K562 (cell line): ENCODE data around the gene ZFAND6. TPM values are rescaled to one million over a fixed set of nuclear protein-coding genes. Genes with fewer than 3 reads are reported as not detected.

ENCODE experiments used
- ERF ChIP-seq: fragments of 450-650 bp; formaldehyde crosslinking; IDR thresholded peaks from 2 replicates; pipeline ENCODE4 v1.4.0; 2020; ENCODE audit warnings: mild to moderate bottlenecking, mixed read lengths
- FOXA1 ChIP-seq: fragments of 450-650 bp; IDR thresholded peaks from 2 replicates; pipeline ENCODE4 v1.6.1; 2016; ENCODE audit warnings: mild to moderate bottlenecking, borderline replicate concordance
- KDM4B ChIP-seq, 2 experiments: fragments of 450-650 bp in 1 of 2; sonication (generic) in 1 of 2; IDR thresholded peaks; 2 replicates each; pipeline ENCODE4 v1.6.1; 2016 to 2017; ENCODE audit warnings: borderline replicate concordance in 2 of 2, antibody characterized with exemption in 1 of 2, low read depth in 1 of 2, mild to moderate bottlenecking in 1 of 2
- MBD2 ChIP-seq: sonication (generic); IDR thresholded peaks from 2 replicates; pipeline ENCODE4 v1.6.1; 2016; ENCODE audit warnings: low read depth, borderline replicate concordance
- TAL1 ChIP-seq: fragments of 450-650 bp; IDR thresholded peaks from 2 replicates; pipeline ENCODE4 v1.6.1; 2016; ENCODE audit warnings: mild to moderate bottlenecking
- ZBTB8A ChIP-seq: fragments of 450-650 bp; IDR thresholded peaks from 2 replicates; pipeline ENCODE4 v1.6.1; 2018; ENCODE audit warnings: mild to moderate bottlenecking, moderate library complexity; ENCODE audit not compliant: partially characterized antibody
- ZNF121 ChIP-seq: sonication (generic); formaldehyde crosslinking; conservative IDR thresholded peaks from 2 replicates; pipeline ENCODE4 v1.8.0; 2022; ENCODE audit warnings: missing genetic modification reagents
- polyA plus RNA-seq, 8 experiments: library from polyadenylated mRNA; depleted of rRNA in 4 of 8; stranded (reverse) in 5 of 8; unstranded in 3 of 8; fragments of >200 nt; fragmentation: Nextera tagmentation in 2 of 8; fragmentation: Illumina TruSeq in 1 of 8; extraction: Ambion mirVana in 2 of 8; extraction: Trizol in 1 of 8; gene quantifications; 2 replicates each; pipeline versions ENCODE4 v1.2.1 to v1.2.3, GENCODE V29; 2011 to 2014; ENCODE audit warnings: inconsistent platforms in 1 of 8, missing spikeins in 1 of 8
- total RNA-seq, 7 experiments: library from RNA; depleted of rRNA in 6 of 7; stranded (reverse); fragments of >200 nt in 6 of 7; fragmentation: Illumina TruSeq in 2 of 7; extraction: Trizol in 2 of 7; gene quantifications; 2 replicates each; pipeline versions ENCODE4 v1.2.1 to v1.2.3, GENCODE V29; 2011 to 2021; ENCODE audit warnings: low replicate concordance in 1 of 7
- TF ChIP-seq, protein P1 (sequence below): fragments of 450-650 bp; IDR thresholded peaks from 2 replicates; pipeline ENCODE4 v1.6.1; 2016; ENCODE audit warnings: mild to moderate bottlenecking, moderate library complexity
- TF ChIP-seq, protein P2 (sequence below): IDR thresholded peaks from 2 replicates; pipeline ENCODE4 v1.6.1; 2016; ENCODE audit warnings: missing genetic modification characterization, missing compliant biosample characterization
- TF ChIP-seq, protein P3 (sequence below): fragments of 250-450 bp; sonication (Bioruptor Pico); IDR thresholded peaks from 2 replicates; pipeline ENCODE4 v1.4.0; 2020

The ZFAND6 gene
- total and polyA plus RNA-seq, 9 of the 15 experiments (the other 6 are each of a cell fraction or from before 2014, with no cell fraction given) = 53.9 to 206 (median 88.9) TPM

DNA sequence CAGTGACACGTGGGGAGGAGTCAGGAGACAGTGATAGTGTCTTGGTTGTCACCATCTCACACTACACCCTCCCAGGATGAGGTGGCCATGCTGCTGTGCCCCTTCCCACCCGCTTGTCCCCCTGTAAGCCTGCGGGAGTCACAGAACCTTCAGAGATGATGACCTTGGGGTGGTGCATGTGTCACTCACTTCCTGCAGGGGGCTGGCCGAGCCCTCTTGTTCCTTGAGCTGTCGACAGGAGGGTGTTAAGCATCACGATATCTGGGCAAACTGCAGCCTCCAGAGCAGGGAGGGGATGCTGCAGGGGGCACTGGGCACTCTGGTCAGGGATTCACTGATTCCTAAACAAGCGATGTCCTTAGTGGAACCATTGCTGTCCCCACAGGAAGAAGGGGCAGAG lies 121.0 kb downstream of the ZFAND6 start (continued):
- TF ChIP-seq, protein P1, sequence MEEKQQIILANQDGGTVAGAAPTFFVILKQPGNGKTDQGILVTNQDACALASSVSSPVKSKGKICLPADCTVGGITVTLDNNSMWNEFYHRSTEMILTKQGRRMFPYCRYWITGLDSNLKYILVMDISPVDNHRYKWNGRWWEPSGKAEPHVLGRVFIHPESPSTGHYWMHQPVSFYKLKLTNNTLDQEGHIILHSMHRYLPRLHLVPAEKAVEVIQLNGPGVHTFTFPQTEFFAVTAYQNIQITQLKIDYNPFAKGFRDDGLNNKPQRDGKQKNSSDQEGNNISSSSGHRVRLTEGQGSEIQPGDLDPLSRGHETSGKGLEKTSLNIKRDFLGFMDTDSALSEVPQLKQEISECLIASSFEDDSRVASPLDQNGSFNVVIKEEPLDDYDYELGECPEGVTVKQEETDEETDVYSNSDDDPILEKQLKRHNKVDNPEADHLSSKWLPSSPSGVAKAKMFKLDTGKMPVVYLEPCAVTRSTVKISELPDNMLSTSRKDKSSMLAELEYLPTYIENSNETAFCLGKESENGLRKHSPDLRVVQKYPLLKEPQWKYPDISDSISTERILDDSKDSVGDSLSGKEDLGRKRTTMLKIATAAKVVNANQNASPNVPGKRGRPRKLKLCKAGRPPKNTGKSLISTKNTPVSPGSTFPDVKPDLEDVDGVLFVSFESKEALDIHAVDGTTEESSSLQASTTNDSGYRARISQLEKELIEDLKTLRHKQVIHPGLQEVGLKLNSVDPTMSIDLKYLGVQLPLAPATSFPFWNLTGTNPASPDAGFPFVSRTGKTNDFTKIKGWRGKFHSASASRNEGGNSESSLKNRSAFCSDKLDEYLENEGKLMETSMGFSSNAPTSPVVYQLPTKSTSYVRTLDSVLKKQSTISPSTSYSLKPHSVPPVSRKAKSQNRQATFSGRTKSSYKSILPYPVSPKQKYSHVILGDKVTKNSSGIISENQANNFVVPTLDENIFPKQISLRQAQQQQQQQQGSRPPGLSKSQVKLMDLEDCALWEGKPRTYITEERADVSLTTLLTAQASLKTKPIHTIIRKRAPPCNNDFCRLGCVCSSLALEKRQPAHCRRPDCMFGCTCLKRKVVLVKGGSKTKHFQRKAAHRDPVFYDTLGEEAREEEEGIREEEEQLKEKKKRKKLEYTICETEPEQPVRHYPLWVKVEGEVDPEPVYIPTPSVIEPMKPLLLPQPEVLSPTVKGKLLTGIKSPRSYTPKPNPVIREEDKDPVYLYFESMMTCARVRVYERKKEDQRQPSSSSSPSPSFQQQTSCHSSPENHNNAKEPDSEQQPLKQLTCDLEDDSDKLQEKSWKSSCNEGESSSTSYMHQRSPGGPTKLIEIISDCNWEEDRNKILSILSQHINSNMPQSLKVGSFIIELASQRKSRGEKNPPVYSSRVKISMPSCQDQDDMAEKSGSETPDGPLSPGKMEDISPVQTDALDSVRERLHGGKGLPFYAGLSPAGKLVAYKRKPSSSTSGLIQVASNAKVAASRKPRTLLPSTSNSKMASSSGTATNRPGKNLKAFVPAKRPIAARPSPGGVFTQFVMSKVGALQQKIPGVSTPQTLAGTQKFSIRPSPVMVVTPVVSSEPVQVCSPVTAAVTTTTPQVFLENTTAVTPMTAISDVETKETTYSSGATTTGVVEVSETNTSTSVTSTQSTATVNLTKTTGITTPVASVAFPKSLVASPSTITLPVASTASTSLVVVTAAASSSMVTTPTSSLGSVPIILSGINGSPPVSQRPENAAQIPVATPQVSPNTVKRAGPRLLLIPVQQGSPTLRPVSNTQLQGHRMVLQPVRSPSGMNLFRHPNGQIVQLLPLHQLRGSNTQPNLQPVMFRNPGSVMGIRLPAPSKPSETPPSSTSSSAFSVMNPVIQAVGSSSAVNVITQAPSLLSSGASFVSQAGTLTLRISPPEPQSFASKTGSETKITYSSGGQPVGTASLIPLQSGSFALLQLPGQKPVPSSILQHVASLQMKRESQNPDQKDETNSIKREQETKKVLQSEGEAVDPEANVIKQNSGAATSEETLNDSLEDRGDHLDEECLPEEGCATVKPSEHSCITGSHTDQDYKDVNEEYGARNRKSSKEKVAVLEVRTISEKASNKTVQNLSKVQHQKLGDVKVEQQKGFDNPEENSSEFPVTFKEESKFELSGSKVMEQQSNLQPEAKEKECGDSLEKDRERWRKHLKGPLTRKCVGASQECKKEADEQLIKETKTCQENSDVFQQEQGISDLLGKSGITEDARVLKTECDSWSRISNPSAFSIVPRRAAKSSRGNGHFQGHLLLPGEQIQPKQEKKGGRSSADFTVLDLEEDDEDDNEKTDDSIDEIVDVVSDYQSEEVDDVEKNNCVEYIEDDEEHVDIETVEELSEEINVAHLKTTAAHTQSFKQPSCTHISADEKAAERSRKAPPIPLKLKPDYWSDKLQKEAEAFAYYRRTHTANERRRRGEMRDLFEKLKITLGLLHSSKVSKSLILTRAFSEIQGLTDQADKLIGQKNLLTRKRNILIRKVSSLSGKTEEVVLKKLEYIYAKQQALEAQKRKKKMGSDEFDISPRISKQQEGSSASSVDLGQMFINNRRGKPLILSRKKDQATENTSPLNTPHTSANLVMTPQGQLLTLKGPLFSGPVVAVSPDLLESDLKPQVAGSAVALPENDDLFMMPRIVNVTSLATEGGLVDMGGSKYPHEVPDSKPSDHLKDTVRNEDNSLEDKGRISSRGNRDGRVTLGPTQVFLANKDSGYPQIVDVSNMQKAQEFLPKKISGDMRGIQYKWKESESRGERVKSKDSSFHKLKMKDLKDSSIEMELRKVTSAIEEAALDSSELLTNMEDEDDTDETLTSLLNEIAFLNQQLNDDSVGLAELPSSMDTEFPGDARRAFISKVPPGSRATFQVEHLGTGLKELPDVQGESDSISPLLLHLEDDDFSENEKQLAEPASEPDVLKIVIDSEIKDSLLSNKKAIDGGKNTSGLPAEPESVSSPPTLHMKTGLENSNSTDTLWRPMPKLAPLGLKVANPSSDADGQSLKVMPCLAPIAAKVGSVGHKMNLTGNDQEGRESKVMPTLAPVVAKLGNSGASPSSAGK = no peak
- TF ChIP-seq ZBTB8A (no peak), KDM4B (IDR thresholded peaks at IDR 0.05; ENCODE audit: borderline replicate concordance in 2 of 2, low read depth in 1 of 2) (no peak), ZNF121 (CRISPR knock-in tag) (no peak), FOXA1 (no peak), ERF (CRISPR knock-in tag) (no peak), TAL1 (no peak), MBD2 (no peak)
- TF ChIP-seq, protein P2, sequence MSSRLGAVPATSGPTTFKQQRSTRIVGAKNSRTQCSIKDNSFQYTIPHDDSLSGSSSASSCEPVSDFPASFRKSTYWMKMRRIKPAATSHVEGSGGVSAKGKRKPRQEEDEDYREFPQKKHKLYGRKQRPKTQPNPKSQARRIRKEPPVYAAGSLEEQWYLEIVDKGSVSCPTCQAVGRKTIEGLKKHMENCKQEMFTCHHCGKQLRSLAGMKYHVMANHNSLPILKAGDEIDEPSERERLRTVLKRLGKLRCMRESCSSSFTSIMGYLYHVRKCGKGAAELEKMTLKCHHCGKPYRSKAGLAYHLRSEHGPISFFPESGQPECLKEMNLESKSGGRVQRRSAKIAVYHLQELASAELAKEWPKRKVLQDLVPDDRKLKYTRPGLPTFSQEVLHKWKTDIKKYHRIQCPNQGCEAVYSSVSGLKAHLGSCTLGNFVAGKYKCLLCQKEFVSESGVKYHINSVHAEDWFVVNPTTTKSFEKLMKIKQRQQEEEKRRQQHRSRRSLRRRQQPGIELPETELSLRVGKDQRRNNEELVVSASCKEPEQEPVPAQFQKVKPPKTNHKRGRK (tag) = no peak
- TF ChIP-seq, protein P3, sequence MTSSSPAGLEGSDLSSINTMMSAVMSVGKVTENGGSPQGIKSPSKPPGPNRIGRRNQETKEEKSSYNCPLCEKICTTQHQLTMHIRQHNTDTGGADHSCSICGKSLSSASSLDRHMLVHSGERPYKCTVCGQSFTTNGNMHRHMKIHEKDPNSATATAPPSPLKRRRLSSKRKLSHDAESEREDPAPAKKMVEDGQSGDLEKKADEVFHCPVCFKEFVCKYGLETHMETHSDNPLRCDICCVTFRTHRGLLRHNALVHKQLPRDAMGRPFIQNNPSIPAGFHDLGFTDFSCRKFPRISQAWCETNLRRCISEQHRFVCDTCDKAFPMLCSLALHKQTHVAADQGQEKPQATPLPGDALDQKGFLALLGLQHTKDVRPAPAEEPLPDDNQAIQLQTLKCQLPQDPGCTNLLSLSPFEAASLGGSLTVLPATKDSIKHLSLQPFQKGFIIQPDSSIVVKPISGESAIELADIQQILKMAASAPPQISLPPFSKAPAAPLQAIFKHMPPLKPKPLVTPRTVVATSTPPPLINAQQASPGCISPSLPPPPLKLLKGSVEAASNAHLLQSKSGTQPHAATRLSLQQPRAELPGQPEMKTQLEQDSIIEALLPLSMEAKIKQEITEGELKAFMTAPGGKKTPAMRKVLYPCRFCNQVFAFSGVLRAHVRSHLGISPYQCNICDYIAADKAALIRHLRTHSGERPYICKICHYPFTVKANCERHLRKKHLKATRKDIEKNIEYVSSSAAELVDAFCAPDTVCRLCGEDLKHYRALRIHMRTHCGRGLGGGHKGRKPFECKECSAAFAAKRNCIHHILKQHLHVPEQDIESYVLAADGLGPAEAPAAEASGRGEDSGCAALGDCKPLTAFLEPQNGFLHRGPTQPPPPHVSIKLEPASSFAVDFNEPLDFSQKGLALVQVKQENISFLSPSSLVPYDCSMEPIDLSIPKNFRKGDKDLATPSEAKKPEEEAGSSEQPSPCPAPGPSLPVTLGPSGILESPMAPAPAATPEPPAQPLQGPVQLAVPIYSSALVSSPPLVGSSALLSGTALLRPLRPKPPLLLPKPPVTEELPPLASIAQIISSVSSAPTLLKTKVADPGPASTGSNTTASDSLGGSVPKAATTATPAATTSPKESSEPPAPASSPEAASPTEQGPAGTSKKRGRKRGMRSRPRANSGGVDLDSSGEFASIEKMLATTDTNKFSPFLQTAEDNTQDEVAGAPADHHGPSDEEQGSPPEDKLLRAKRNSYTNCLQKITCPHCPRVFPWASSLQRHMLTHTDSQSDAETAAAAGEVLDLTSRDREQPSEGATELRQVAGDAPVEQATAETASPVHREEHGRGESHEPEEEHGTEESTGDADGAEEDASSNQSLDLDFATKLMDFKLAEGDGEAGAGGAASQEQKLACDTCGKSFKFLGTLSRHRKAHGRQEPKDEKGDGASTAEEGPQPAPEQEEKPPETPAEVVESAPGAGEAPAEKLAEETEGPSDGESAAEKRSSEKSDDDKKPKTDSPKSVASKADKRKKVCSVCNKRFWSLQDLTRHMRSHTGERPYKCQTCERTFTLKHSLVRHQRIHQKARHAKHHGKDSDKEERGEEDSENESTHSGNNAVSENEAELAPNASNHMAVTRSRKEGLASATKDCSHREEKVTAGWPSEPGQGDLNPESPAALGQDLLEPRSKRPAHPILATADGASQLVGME = no peak
